Gastrocnemius medialis (tissue), 4 donors: Measurements from ENCODE around the gene DHCR24.

Source experiments
- CTCF ChIP-seq, 5 experiments: fragments of 450-650 bp in 3 of 5; fragments of 200-600 bp in 2 of 5; sonication (generic) in 2 of 5; IDR thresholded peaks in 4 of 5; conservative IDR thresholded peaks in 1 of 5; 1 replicate in 4 of 5; 2 replicates in 1 of 5; pipeline ENCODE4 v1.5.1; 2016 to 2019; ENCODE audit warnings: antibody characterized with exemption in 5 of 5, mild to moderate bottlenecking in 3 of 5, moderate library complexity in 3 of 5
- POLR2A ChIP-seq, 2 donors: fragments of 450-650 bp; IDR thresholded peaks; one replicate each; pipeline ENCODE4 v1.6.1; 2017; ENCODE audit warnings: antibody characterized with exemption in 2 of 2, mild to moderate bottlenecking in 2 of 2, moderate library complexity in 2 of 2

- TF ChIP-seq CTCF (IDR thresholded peaks at IDR 0.05 in 4 of 5, conservative IDR thresholded peaks at IDR 0.05 in 1 of 5) (no peak), POLR2A (IDR thresholded peaks at IDR 0.05) (no peak)
Observed at GRCh38 chr1:54808443-54809207, 78.4 kb downstream of the DHCR24 start.
